Stimulated activated CD8-positive, alpha-beta memory T cell treated with anti-CD3 and anti-CD28 coated beads, Interleukin-7, amount 100 ng/mL, for 4 hours (primary cell): ENCODE data around the gene HEYL.
A peak's percentile ranks its signal among the peaks of the same experiment; 100 is the strongest.

Experiments
- DNase-seq, 2 donors: peaks; one replicate each; pipeline ENCODE4 v3.0.0-alpha.2; 2020; ENCODE audit warnings: low read depth in 2 of 2

Gene HEYL

DNA sequence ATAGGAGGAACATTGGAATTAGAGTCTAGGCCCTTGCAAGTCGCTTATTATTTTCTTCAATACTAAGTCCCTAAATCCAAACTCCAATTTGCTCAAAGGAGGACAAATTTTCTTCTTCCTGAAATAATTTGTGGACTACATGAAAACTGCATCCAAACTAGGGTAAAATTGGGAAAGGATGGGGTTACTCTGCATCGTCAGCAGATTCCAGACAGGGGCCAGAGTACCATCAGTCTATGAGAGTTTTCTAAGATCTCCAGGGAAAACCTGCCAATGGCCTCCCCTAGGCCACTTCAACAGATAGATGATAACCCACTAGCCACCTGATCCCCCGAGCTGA is 508 bp downstream of the HEYL start:
- no peak for DNase-seq

DNA sequence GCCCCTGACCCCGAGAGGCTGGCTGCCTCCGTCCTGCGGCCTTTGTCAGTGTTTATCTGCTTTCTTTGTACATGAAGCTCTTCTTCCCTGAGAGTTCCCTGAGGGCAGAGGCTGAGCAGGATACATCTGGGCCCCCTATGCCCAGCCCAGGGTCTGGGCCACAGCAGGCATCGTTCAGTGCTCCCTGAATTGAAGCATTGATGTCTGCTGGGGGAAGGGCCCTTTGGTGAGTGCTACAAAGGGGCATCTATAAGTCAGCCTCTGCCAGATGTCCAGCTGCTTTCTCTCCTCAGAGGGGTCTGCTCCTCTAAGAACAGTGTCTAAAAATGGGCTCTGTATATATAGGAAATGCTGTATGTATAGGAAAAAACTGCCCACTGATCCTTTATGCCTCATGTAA is 2.1 kb downstream of the HEYL start:
- DNase-seq, result no peak

DNA sequence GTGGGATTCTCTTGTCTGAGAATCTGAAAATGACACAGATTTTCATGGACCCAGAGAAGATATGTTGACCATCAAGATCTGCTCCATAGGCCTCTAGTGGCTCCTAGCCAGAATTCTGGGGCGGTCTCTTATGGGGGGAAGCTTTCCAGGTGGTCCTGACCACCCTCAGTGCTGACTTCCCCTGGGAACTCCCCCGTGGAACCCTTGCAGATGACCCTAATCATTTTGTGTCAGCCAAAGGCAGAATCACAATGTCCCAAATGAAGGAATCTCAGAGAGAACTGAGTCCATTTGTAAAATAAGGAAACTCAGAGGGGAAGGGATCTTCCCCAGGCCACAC is 3.6 kb downstream of the HEYL start:
- no peak for DNase-seq

DNA sequence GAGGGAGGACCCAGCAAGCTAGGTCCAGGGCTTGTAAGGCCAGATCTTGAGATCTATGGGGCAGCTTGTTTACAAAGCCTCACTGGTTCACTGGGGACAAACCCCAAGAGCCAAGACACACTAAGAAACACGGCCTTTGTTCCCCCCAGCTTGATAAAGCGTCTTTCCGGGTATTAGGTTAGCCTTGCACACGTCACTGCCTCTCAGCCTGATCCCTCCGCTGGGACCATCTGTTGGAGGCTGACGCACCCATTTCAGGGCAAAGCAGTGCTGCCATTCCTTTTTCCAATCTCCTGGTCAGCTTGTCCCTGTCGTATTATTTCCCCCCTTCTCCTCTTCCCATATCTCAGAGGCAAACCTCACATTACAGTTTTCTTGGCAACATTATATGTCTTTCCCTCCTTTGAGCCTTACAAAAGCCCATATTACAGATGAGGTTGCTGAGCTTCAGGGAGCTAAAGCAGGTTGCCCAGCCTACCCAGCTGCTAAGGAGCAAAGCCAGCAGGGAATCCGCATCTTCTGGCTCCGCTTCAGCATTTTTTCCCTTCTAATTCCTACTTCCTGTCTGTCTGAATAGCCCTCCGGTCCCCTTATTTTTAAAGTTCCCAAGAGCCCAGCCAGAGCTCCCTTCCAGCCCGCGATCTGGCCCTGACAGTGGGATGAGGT is 4.1 kb downstream of the HEYL start:
- no peak for DNase-seq

DNA sequence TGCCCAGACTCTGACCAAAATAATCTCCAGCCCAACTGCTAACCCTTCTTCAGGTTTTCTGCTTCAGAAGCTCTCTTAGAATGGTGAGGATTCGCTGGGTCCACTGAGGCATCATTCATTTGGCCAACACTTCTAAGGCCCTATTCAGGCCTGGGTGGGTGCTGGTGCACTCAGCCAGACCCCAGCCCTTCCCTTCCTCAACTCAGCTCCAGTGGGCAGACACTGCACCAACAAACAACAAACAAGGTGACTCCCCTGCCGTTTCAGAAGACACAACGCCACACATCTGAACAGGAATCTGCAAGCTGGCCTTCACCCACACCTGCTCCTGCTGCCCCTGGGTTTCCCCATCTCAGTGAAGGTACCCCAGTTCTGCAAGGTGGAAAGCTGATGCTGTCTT is 6.0 kb downstream of the HEYL start:
- no peak for DNase-seq

DNA sequence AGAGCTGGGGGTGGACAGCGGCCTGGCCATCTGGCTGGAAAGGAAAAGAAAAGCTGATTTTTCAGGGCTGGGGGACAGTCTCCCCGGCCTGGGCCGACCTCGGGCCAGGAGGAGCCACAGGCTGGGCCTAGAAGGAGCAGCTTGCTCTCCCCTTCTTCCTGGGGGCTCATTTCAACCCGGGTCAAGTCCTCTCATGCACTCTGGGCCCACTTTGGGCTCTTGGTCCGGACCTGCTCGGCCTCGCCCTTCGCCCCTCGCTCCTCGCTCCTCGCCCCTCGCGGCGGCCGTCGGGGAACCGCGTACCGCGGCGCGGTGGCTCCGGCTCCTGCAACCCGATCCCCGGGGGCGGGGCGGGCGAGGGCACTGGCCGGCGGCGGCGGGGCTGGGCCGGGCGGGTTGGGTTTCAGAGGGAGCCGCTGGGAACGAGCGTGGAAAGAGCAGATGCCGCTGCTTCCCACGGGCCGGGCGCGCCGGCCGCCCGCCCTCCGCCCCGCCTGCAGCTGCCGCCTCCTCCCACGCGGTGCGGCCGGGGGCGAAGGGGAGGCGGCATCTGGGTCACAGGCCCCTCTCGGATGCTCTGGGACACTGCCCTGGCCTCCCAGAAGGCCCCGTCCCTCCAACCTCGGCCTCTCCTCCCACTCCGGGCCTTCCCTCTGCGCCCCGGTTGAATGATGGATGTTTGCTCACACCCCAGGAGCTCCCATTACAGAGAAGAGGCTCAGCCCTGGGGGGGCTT is 6.6 kb downstream of the HEYL start:
- DNase-seq, result no peak

DNA sequence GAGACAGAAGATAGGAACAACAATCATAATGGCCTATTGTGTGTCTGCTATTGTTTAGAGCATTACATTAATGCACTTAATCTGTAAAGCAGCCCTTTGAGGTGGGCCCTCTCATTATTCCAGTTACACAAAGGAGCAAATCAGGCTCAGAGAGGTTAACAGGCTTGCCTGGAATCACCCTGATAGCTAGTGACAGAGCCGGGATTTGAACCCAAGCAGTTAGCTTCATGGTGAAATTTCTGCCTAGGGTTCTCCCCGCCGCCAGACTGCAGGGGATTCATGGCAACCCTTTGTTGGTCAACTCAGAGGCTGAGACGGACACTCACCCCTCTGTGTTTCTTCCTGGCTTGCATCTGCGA is 7.1 kb downstream of the HEYL start:
- DNase-seq, result no peak

DNA sequence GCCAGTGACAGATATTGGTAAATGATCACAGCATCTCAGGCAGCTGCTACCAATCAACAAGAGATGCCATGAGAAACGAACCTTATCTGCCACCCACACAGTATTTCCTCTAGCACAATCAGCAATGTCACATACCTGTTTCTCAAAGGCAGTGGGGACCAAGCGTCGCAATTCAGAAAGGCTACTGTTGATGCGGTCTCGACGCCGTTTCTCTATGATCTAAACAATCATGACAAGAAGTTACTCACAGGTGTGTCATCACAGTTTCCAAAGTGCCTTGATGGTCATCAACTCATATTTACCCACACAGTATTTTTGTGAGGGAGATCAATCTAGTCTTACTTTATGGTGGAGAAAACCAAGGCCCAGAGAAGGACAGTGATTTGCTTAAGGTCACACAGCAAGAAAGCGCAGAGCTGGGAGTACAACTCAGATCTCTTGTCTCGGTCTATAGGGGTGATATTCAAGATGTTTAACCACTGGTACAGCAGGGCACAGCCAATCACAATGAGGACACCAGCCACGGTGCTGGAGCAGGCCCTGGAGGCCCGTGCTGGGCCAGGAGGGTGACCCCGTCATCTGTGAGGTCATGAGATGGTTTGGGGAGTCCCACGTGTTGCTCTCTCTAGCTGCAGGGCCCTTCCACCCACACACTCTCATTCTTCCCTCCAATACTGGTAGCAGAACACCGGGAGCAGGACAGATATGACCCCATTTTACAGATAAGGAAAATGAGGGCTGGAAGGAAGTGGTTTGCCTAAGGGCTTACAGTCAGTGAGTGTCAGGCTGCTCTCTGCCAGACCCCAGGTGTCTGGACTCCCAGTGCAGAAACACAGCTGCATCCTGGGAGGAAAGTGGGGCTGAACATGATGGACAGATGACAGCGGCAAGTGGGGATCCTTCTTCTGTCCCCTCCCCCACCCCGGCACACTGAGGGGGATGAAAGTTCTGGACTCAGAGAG is 7.8 kb downstream of the HEYL start:
- no peak for DNase-seq

DNA sequence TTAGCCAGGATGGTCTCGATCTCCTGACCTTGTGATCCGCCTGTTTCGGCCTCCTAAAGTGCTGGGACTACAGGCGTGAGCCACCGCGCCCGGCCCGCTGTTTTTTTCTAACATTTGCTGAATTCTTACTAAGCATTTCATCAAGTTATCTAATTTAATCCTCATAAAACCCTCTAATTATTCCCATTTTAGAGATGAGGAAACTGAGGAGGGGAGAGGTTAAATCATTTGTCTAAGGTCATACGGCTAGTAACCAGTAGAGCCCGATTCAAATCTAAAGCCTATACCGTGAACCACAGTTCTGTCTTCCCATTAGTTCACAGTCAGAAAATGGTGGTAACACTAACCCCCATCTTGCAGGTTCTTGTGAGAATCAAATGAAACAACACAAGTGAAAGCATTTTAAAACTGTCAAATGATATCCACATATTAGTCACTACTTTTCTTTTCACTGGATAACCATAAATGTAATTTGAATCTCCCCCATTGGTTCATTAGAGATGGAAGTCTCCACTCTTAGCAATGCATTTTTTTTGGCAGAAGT is 10.6 kb downstream of the HEYL start:
- no peak for DNase-seq

DNA sequence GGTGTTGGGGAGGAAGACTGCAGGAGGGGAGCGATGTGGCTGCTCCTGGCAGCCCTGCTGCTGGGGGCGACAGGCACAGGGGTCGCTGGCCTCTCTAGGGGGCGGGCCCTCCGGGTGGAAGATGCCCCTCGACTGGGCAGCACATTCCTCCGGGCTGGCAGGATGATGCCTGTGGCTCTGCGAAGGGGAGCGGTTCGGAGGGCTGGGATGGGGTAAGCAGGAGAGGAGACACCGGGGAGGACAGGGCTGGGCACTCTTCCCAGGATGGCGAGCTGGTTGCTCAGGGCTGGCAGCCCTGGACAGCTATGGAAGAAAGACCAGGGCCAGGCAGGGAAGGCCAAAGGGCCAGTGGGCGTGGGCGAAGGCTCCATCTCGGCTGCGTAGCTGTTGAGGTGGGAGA is 12.8 kb downstream of the HEYL start:
- no peak for DNase-seq

DNA sequence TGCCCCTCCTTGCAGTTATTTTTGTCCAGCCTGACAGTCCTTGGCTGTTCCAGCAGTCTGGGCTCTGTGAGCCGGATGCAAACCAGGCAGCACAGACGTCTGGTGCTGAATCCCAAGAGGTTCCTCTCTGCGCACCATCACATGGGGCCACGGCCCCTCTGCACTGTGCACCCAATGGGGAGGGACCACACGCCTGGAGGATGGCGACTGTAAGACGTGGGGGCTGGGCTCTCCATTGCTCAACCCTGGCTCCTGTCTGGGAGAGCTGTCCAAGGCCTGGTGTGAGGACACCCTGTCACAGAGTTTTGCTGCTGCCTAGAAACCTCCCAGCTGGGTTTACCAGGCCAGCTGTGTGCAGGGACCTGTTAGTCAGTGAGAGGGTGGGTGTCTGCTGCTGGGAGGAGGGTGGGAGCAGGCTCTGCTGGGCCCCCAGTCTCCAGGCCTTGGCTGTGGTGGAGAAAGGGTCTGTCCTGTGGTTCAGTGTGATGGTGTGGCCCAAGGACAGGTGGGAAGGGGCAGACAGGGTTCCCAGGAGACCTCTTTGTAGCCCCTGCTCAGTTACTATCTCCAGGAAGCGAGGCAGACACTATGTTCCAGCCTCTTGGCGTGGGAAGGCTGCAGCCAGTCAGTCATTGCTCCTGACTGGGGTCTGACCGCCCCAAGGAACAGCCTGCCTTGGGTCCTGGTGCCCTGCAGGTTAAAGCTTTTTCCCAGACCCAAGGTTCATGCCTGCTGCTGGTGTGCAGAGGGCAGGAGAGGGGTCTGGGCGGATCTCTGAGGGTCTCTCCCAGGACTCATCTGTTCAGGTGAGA is 13.8 kb downstream of the HEYL start:
- no peak for DNase-seq

DNA sequence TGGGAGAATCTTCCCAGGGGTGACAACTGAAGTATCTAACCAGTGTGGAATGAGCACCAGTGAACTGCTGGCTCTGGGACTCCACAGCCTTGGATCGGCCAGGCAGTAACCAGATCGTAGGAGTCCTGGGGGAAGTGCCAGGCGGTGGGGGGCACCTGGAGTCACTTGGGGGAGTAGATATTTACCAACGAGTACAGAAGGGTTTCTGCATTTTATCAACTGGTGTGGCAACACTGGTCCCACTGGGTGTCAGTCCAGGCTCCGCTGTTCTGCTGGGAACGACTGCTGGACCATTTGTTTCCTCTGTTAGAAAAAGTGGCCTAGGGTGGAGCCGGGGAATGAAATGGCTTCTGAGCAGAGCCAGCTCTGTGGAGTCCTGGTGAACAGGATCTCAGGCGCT is 14.4 kb downstream of the HEYL start:
- DNase-seq, result no peak

DNA sequence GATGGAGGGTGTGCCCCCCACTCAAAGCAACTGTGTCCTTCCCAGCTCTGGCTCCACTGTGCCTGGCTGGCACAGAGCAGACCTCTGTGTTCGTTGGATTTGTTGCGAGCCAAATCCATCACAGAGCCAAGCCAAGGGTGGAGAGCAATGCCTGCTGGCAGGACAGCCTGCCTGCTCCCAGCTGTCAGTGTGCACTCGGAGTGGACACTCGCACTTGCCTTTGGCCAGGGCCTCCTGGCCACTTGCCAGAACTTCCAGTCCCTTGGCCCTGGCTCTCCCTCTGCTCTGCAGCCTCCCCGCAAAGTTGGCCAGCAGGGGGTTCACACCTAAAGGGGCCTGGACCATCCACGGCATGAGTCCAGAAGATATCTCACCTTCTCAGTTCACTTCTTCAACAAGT is 16.4 kb downstream of the HEYL start:
- DNase-seq, result no peak

DNA sequence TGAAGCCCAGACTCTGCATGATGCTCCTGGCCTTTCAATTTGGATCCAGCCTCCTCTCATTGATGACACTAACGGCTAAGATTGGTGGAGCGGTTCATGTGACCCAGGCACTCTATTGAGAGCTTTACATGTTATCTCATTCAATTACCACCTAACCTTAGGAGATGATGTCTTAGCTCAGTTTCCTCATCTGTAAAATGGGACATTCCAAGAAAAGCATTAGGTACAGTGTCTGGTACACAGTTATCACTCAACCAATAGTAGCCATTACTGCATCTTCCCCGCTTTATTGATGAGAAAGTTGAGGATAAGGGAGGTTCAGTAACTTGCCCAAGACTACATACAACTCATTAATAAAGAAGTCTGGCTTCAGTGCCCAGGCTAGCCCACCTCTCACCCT is 17.0 kb downstream of the HEYL start:
- no peak for DNase-seq

DNA sequence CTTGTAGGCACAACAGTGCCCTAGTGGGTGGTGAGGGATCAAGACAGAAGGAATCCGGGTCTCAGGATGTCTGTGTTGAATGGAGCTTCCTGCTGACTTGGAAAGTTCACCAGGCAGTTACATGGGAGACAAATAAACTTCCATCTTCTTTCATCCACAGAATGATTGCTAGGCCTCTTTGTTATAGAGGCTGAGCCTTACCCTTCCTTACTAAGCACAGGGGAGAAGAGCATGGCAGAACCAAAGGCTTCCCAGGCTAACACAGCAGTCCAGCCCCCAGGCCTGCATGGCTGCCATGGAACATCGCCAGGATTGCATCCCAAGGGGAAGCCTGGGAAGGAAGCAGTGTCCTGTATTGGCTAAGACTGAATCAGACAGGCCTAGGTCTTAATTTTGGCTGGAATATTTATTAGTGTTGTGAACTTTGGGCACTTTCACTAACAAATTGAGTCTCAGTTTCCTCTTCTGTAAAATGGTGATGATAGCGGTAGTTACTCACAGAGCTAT is 18.7 kb downstream of the HEYL start:
- no peak for DNase-seq

DNA sequence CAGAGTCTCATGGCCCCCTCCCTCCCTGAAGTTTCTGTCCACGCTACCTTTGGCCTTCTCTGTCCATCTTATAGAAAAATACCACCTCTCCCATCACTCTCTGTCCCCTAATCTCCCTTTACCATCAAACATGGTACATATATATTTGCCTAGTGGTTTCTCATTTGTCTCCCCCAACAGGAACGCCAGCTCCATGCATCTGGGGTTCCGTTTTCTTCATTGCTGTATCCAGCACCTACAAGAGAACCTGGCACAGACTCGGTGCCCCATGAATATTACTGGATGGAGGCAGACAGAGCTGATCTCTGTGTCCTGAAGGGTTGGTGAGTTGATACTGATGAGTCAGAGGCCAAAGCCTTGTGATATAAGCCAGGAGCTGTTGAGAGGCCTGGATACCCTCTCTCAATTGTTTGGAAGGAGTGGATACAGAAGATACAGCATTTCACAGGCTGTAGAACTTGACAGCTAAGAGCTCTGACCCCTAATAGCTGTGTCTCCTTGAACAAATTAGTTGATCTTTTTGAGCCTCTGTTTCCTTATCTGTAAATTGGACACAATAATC is 21.9 kb downstream of the HEYL start:
- DNase-seq, result no peak

DNA sequence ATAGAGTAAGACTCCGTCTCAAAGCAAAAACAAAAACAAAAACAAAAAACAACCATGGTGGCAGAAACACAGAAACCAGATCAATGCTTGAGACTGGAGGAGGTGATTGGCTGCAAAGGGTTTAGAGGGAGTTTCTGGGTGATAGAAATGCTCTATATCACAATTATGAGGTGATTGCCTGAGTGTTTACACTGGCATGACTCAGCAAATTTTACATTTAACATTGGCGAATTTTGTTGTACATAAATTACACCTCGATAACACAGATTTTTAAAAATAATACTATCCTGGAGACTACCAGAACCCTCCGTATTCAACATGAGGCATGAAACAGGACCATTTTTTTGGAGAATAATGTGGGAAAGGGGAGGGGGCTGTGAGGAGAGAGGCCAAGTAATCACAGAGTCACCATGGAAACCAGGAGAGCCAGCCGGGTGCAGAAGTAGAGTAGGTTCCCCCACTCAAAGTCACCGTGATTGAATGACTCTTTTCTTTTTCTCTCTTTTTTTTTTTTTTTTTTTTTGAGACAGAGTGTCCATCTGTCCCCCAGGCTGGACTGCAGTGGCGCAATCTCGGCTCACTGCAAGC is 24.3 kb downstream of the HEYL start:
- no peak for DNase-seq

DNA sequence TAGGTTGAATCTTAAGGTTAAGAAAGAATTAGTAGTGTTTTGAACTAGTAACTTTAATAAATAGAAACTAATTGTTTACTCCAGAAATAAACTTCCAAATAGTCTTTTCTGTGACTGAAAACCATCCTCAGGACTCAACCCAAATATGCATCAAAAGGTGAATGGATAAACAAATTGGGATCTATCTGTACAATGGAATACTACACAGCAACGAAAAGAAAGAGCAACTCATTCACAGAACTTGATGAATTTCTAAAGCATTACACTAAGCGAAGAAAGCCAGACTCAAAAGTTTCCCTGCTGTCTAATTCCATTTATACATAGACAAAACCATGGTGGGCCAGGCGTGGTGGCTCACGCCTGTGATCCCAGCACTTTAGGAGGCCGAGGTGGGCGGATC is 25.0 kb downstream of the HEYL start:
- no peak for DNase-seq

DNA sequence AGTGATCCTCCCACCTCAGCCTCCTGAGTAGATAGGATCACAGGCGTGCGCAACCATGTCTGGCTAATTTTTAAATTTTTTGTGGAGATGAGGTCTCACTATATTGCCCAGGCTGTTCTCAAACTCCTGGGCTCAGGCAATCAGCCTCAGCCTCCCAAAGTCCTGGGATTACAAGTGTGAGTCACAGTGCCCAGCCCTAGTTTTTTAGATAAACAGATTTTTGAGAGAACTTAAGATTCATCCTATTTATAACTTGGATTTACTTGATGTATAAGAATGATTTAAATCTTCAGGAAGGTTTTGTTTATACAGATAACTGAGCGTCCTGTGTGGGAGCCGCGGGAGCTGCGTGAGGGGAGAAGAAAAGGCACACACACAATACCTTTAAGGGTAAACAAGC is 26.2 kb downstream of the HEYL start:
- DNase-seq, result no peak

DNA sequence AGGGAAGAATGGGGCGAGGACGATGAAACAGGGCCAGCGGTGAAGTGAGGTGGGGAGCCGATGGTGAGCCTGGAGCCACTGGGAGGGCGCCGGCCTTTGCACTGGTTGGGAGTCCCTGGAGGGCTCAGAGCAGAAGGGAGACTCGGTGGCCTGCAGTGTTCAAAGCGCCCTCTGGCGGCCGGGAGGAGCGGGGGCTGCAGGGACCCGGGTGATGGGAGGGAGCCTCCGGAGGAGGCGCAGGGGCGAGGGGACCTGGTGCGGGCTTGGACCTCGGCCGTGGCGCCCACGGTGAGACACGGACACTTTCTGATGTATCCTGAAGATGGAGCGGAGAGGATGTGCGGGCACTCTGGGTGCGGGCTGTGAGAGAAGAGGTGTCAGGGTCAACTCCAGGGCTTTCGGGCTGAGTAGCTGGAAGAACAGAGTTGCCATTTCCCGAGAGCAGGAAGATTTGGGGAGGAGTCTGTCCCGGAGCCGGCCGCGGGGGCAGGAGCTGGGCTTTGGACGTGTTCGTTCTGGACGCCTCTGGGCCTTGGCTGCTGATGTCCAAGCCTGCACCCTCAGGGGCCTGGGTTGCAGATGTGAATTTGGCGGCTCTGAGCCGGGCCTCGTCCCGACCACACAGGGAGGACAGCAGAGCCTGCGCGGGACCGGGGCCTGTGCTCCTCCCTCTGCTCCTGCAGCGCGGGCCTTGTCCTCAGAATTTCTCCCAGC is 29.7 kb downstream of the HEYL start:
- DNase-seq, result peak; percentile 60 to 66
